OCI-LY1 (cell line): ENCODE results near the gene ZNF555.

ENCODE experiments used
- CTCF ChIP-seq: fragments of 200-600 bp; sonication (generic), shearing (Covaris generic); IDR thresholded peaks from 2 replicates; pipeline ENCODE4 v1.5.1; 2017; ENCODE audit warnings: mild to moderate bottlenecking, antibody characterized with exemption, low read length, moderate library complexity, mixed read lengths
- EZH2 ChIP-seq: fragments of 200-600 bp; sonication (generic), shearing (Covaris generic); IDR thresholded peaks from 2 replicates; pipeline ENCODE4 v1.8.0; 2017; ENCODE audit warnings: borderline replicate concordance, mixed run types, mild to moderate bottlenecking, antibody characterized with exemption, low read length, moderate library complexity, mixed read lengths

GRCh38 chr19:2900296-2901252 is 59.3 kb downstream of the ZNF555 start, which contains the start of gene ZNF57:
- no peak for TF ChIP-seq CTCF
- TF ChIP-seq EZH2: no peak
